BE2C (cell line): ENCODE data around the gene TFB1M.

Experiments used
- DNase-seq: peaks from one replicate; pipeline ENCODE4 v3.0.0-alpha.2; 2020
- H3K27me3 ChIP-seq: fragments of 250-450 bp; sonication (Bioruptor Pico); 2 replicates; pipeline ENCODE4 v1.5.1; 2020; ENCODE audit warnings: mild to moderate bottlenecking
- H3K36me3 ChIP-seq: fragments of 250-450 bp; sonication (Bioruptor Pico); 2 replicates; pipeline ENCODE4 v1.5.1; 2020; ENCODE audit warnings: mild to moderate bottlenecking
- H3K4me1 ChIP-seq: fragments of 250-450 bp; sonication (Bioruptor Pico); 2 replicates; pipeline ENCODE4 v1.5.1; 2020
- H3K4me3 ChIP-seq: 2 replicates; pipeline ENCODE4 v1.5.1; 2011; ENCODE audit warnings: low read depth, low read length
- H3K9me3 ChIP-seq: fragments of 250-450 bp; sonication (Bioruptor Pico); 2 replicates; pipeline ENCODE4 v1.5.1; 2020
- TF ChIP-seq, protein P1 (sequence below): IDR thresholded peaks from 2 replicates; pipeline ENCODE4 v1.5.1; 2012; ENCODE audit warnings: mild to moderate bottlenecking, low read depth, low read length

The TFB1M gene

DNA sequence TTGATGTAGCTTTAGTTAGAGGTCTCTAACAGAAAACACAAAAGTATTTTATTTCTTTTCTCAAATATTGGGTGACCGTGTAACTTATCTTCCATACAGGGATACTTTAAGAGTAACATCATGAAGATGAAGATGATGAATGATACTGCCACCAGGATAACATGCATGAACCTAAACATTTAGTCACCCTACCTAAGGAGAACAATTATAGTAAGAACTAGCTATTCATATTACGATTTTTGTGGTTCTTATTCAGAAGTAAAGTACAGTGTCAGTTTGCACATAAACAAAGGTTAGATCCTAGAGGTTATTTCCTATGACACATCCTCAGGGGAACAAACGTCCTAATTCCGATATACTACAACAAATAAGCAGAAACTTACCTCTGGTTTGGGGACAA lies 29.5 kb downstream of the TFB1M start:
- Histone ChIP-seq H3K36me3 (peaks cover 51% of the 10 kb centered on the region), H3K27me3 (no peaks in the 10 kb centered on the region), H3K9me3 (no peaks in the 10 kb centered on the region), H3K4me3 (no peak overlapping the region), H3K4me1 (no peaks in the 10 kb centered on the region)
- DNase-seq: no peak
- TF ChIP-seq, protein P1, sequence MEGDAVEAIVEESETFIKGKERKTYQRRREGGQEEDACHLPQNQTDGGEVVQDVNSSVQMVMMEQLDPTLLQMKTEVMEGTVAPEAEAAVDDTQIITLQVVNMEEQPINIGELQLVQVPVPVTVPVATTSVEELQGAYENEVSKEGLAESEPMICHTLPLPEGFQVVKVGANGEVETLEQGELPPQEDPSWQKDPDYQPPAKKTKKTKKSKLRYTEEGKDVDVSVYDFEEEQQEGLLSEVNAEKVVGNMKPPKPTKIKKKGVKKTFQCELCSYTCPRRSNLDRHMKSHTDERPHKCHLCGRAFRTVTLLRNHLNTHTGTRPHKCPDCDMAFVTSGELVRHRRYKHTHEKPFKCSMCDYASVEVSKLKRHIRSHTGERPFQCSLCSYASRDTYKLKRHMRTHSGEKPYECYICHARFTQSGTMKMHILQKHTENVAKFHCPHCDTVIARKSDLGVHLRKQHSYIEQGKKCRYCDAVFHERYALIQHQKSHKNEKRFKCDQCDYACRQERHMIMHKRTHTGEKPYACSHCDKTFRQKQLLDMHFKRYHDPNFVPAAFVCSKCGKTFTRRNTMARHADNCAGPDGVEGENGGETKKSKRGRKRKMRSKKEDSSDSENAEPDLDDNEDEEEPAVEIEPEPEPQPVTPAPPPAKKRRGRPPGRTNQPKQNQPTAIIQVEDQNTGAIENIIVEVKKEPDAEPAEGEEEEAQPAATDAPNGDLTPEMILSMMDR: no peak

DNA sequence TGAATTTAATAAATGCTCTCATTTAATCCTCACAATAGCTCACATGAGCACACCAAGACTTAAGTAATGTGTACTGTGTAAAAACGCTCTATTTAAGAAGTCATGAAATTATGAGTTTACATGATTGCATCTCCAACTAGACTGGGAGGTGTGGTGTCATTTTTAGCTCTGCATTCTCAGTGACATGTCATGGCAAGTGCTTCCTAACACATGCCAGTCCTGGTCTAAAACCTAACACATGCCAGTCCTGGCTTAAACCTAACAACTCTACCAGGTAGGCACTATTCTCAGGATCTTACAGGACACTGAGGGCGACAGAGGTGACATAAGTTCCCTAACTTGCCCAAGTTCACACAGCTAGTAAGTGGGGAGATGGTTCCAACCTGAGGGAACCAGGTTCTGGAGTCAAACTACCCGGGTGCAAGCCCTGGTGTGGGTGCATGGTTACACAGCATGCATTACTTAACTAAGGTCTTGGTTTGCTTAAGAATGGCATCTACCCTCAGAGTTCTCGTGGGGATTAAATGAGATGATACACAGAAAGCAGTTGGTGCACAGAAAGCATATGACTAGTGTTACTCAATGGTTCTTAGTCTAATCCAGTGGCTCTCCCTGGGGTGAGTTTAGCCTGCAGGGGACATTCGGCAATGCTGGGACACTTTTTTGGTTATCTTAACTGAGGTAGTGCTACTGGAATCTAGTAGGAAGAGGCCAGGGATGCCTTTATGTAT lies 35.8 kb downstream of the TFB1M start:
- H3K36me3 ChIP-seq: peaks cover 27% of the 10 kb centered on the region
- no peak overlapping the region for H3K4me3 ChIP-seq
- H3K9me3 ChIP-seq: no peaks in the 10 kb centered on the region
- no peaks in the 10 kb centered on the region for H3K27me3 ChIP-seq
- DNase-seq: no peak
- TF ChIP-seq, protein P1: no peak
- peaks cover 36% of the 10 kb centered on the region for H3K4me1 ChIP-seq

DNA sequence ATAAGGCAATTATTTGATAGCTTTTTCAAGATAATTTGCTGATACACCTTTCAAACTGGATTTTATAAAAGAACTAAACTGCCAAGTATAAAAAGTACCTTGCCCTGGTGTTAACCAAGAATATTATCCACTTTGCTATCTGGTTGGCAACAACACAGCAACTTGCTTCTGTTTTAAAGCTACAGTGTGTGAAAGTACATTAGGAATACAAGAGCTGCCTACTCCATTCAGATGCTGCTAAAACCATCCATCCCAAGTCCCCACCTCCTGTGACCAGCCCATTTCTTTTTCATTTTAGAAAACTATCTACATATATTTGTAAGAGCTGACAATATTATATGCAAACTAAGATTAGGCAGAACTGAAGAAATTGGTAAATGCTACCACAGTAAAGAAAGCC lies 37.6 kb downstream of the TFB1M start:
- Histone ChIP-seq H3K4me1 (peaks cover 50% of the 10 kb centered on the region), H3K36me3 (peaks cover 15% of the 10 kb centered on the region), H3K27me3 (no peaks in the 10 kb centered on the region), H3K4me3 (no peak overlapping the region), H3K9me3 (no peaks in the 10 kb centered on the region)
- DNase-seq: no peak
- TF ChIP-seq, protein P1: no peak

DNA sequence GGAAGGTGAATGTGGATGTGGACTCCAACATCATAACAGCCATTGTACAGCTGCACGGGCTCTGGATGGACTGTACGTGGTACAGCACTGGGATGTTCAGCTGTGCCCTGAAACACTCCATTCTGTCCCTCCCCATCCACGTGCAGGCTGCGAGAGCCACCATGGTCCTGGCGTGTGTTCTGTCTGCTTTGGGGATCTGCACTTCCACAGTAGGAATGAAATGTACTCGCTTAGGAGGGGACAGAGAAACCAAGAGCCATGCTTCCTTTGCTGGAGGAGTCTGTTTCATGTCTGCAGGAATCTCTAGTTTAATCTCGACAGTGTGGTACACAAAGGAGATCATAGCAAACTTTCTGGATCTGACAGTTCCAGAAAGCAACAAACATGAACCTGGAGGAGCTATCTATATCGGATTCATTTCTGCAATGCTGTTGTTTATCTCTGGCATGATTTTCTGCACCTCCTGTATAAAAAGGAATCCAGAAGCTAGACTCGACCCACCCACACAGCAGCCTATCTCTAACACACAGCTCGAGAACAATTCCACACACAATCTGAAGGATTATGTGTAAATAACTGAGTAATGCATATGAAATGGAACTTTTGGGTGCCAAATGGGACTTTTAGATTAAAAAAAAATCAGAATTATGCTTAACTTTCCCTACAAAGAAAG lies 38.3 kb downstream of the TFB1M start:
- H3K27me3 ChIP-seq: no peaks in the 10 kb centered on the region
- TF ChIP-seq, protein P1: no peak
- H3K4me3 ChIP-seq: no peak overlapping the region
- DNase-seq: peak; percentile 71
- H3K9me3 ChIP-seq: no peaks in the 10 kb centered on the region
- peaks cover 15% of the 10 kb centered on the region for H3K36me3 ChIP-seq
- peaks cover 56% of the 10 kb centered on the region for H3K4me1 ChIP-seq

DNA sequence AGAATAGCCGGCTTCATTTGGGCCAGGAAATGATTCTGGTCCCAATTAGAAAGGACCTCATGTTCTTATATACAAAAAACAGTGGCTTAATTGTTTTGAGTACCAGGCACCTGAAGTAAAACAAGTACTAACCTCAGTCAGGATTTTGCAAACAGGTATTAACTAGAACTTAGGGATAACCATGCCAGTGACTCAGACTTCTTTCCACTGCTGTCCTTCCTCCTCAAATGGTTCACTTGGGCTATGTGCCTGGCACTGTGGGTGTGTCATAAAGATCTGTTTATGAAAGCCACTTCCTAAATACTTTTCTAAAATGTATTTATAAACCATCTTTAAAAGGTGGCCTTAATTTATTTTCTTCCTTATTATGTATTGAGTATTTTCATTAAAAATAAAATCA lies 39.8 kb downstream of the TFB1M start:
- H3K4me3 ChIP-seq: no peak overlapping the region
- H3K36me3 ChIP-seq: peaks cover 7% of the 10 kb centered on the region
- H3K9me3 ChIP-seq: no peaks in the 10 kb centered on the region
- no peak for DNase-seq
- H3K27me3 ChIP-seq: no peaks in the 10 kb centered on the region
- peaks cover 61% of the 10 kb centered on the region for H3K4me1 ChIP-seq
- TF ChIP-seq, protein P1: no peak

DNA sequence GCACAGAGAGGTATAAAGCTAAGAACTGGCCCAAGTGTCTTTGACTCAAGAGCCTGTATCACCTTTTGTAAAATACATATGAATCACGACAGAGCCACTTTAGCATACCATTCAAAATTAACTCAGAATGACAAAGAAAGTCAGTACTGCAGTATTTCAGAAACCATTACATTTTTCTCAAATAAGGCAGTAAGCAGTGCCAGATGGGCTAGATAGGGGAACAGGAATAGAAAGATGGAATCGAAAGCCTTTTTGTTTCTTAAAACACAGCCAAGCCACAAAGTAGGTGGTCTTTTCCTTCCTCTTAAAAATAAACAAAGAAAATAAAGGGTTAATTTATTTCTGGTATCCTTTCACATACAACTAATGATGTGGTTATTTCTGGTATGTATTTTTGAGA lies 40.2 kb downstream of the TFB1M start:
- Histone ChIP-seq H3K36me3 (peaks cover 7% of the 10 kb centered on the region), H3K4me3 (no peak overlapping the region), H3K4me1 (peaks cover 61% of the 10 kb centered on the region), H3K9me3 (no peaks in the 10 kb centered on the region), H3K27me3 (no peaks in the 10 kb centered on the region)
- no peak for DNase-seq
- TF ChIP-seq, protein P1: no peak
